Choroid plexus epithelial cell (primary cell): ENCODE results near the gene ATR.

ENCODE experiments used
- DNase-seq: peaks from one replicate; pipeline ENCODE4 v3.0.0-alpha.2; 2010; ENCODE audit warnings: low read depth
- H3K4me3 ChIP-seq: 2 replicates; pipeline ENCODE4 v1.5.1; 2011; ENCODE audit warnings: low read depth, mild to moderate bottlenecking, control low read depth, low read length, moderate library complexity
- TF ChIP-seq, protein P1 (sequence below): conservative IDR thresholded peaks from 2 replicates; pipeline ENCODE4 v1.5.1; 2011; ENCODE audit warnings: low read depth, mild to moderate bottlenecking, control low read depth, inconsistent platforms, low read length, moderate library complexity

Gene ATR

DNA sequence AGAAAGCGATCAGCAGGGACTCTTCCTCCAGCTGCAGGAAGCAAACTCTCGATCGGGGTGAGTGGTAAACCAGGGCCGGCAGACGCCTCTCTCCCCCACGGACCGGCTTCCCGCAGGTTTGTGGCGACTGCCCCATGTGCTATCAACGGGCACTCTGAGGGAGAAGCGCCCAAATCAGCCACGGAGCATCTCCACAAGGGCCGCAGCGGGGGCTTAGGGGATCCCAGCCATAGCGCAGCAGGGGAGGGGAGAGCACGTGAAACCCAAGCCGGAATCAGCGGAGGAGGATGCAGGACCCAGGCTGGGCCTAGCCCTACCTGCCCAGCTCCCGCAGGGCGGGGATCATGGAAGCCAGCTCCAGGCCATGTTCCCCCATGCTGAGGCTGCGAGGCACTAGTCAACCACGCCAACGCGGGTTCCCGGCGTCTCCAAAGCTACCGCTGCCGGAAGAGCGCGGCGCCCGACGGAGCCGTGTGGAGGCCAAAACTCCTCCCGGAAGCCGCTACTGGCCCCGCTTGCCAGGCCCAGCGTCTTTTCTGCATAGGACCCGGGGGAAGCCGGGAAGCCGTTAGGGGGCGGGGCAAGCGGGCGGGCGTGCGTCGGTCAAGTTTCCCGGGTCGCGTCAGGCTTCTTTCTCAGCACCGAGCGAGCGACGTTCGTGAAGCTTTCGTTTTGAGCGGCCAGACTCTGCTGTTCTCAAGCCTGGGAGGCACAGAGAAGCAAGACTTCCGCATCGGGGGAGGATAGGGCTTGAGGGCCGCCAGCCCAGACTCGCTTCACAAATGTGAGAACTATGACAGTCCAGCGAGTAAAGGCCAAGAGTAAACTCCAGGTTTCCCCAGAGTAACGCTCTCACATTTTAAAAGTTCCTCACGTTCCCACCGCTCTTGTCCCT lies at the start of gene ATR:
Gene ATR, minus strand, starts transcription at position 405 of the 895 bp plus-strand sequence. Its CDS starts 29 bp downstream, at position 376.
- peak within 1 kb of the TSS; percentile 98 for H3K4me3 ChIP-seq
- DNase-seq = peak; percentile 96
- TF ChIP-seq, protein P1, sequence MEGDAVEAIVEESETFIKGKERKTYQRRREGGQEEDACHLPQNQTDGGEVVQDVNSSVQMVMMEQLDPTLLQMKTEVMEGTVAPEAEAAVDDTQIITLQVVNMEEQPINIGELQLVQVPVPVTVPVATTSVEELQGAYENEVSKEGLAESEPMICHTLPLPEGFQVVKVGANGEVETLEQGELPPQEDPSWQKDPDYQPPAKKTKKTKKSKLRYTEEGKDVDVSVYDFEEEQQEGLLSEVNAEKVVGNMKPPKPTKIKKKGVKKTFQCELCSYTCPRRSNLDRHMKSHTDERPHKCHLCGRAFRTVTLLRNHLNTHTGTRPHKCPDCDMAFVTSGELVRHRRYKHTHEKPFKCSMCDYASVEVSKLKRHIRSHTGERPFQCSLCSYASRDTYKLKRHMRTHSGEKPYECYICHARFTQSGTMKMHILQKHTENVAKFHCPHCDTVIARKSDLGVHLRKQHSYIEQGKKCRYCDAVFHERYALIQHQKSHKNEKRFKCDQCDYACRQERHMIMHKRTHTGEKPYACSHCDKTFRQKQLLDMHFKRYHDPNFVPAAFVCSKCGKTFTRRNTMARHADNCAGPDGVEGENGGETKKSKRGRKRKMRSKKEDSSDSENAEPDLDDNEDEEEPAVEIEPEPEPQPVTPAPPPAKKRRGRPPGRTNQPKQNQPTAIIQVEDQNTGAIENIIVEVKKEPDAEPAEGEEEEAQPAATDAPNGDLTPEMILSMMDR = no peak

DNA sequence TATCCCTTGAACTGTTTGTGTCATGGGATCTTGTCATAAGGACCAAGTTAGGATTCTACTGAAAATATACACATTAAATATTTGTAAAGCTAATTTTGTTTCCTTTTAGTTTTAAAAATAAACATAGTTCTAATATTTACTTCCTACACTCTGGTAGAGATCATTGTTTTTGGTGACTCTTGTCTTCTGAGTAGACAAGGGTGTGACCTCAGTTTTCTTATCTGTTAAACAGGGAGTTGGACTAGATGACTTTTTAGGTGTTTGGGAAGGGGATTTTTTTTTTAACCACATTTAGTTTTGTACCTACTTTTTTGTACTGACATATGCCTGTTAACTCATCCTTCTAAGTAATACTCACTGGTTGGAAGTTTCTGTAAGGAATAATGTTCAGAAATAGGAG lies 48.4 kb upstream of the ATR start:
- TF ChIP-seq, protein P1 = no peak
- no peak for DNase-seq

DNA sequence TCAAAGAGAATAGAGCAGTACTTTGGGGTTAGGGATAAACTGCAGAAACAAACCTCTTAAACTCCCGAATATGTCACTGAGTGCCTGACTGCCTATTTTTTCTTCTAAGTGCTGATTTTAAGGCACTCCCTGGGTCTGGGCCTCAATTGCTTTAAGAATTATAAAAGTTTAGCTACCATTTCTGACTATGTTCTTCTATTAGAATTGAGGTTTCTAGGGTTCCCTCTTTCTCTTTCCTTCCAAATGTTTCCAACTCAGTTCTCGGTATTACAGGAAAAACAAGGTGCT lies 46.6 kb upstream of the ATR start:
- no peak overlapping the region for H3K4me3 ChIP-seq
- TF ChIP-seq, protein P1 = no peak
- no peak for DNase-seq

More for the DNA sequence above, 48.4 kb upstream of the ATR start:
- H3K4me3 ChIP-seq = no peak overlapping the region

DNA sequence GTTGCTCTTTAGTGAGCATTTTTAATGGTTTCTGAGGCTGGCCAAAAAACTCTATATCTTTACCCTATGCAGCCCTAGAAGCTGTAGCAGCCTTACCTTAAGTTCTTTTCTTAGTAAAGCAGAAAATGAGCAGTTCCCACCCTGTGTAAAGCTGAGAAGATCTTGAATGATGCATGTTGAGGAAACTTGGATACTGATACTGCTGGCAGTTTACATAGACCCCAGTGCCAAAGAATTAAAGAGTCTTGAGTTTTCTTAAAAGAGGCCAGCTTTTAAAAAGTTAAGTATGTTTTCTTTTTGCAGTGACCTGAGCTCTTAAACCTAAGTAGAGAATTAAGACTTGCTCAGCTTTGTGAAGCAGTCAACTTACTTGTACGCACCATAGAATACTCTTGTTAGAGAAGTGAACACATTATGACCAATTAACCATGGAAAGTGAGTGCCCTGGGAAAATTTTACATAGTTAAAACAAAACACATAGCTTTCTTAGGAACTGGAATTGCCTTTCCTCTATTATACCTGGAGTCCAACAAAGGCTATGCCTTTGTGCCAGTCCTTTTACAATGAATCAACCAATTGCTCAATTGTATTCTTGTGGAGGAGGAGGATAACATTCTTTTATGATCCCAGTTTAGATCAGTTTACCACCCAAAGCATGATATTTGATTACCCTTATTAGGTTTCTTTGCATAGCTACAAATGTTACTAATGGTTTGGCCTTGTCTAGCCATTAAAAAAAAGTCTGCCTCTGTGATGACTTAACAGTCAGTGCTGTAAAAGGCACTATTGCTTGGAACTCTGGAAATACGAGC lies 46.0 kb upstream of the ATR start:
- TF ChIP-seq, protein P1 = no peak
- no peak overlapping the region for H3K4me3 ChIP-seq
- DNase-seq = no peak

DNA sequence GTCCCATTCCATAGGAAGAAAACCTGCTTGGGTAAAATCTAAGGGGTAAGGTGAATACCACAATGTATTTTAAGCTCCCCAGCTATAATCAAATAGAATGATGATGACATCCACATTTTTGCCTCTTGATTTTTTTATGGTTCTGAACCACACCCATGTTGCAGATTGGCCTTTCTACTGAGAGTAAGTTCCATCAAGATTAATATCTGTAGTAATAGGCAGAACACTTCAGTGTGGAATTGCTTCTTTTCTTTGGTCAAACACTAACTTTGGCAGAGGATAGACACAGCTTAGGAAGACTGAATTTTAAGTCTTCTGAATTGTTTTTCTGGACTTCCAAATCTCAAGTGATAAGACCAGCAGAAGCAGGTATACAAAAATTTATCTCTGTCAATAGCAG lies 44.7 kb upstream of the ATR start:
- H3K4me3 ChIP-seq = no peak overlapping the region
- no peak for DNase-seq
- TF ChIP-seq, protein P1 = no peak

DNA sequence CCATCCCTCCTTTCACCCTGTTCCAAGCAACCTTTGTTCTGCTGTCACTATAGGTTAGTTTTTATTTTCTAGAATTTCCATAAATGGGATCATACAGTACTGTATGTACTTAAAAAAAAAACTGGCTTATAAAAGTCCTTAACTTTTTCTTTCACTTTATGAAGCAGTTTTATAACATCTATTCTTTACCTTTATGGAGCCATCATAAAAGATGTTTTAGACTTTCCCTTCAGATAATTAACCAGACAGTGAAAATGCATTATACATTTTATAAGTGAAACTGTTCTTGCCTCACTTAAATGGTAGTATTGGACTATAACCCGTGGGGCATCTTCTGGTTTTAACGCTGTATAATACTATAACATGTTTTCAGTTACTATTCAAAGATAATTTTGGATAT lies 43.9 kb upstream of the ATR start:
- TF ChIP-seq, protein P1 = no peak
- DNase-seq = no peak
- H3K4me3 ChIP-seq = no peak overlapping the region
